ENCODE data around the gene PLAU.

Gene PLAU

GRCh38 chr10:73906524-73907447 is 4.1 kb upstream of the PLAU start:
- Histone ChIP-seq H3K9me3 (ENCODE audit: insufficient read depth, low read depth, low read length) (no peaks in the 10 kb centered on the region), H3K4me1 (ENCODE audit: control insufficient read depth in 1 of 2, insufficient read depth in 2 of 2, low read length in 2 of 2) (peaks cover 16 to 29% of the 10 kb centered on the region in 2 experiments), H3K79me2 (ENCODE audit: control insufficient read depth, insufficient read depth, low read length, poor library complexity) (no peaks in the 10 kb centered on the region), H4K91ac (ENCODE audit: low read depth, low read length) (peak overlapping the region; percentile 72), H3K4ac (ENCODE audit: low read depth, low read length) (no peak overlapping the region), H3K36me3 (ENCODE audit: control insufficient read depth in 1 of 2, insufficient read depth in 2 of 2, low read length in 2 of 2) (no peaks in the 10 kb centered on the region), H2AFZ (ENCODE audit: insufficient read depth, low read length, poor library complexity) (no peak overlapping the region), H3K9ac (ENCODE audit: low read length) (no peak overlapping the region), H3K18ac (ENCODE audit: low read length) (peak overlapping the region; percentile 0), H2AK5ac (ENCODE audit: low read length) (peak overlapping the region; percentile 20), H2BK12ac (ENCODE audit: low read length) (peak overlapping the region; percentile 95), H3K27me3 (ENCODE audit: insufficient read depth, low read length) (peaks cover 6% of the 10 kb centered on the region), H4K8ac (ENCODE audit: low read depth, low read length) (peak overlapping the region; percentile 0), H2BK5ac (ENCODE audit: low read depth, low read length, poor library complexity) (peak overlapping the region; percentile 48), H2BK120ac (ENCODE audit: insufficient read depth, low read length, poor library complexity) (peak overlapping the region; percentile 38), H3K14ac (ENCODE audit: low read length) (peak overlapping the region; percentile 1), H3K27ac (ENCODE audit: low read depth, low read length) (peak overlapping the region; percentile 74), H3K4me3 (ENCODE audit: low read depth, low read length) (no peak overlapping the region), H4K12ac (ENCODE audit: low read depth, low read length) (no peak overlapping the region), H3K23ac (ENCODE audit: low read length) (no peak overlapping the region), H3K4me2 (ENCODE audit: low read length) (peak overlapping the region; percentile 32), H3K79me1 (ENCODE audit: low read length) (peaks cover 19% of the 10 kb centered on the region)
- WGBS (ENCODE audit: extremely low coverage, insufficient coverage, insufficient read length): no CpG with 5 or more reads among the region's 8 CpGs
- DNase-seq: peak; percentile 94

GRCh38 chr10:73907841-73908517 is 3.0 kb upstream of the PLAU start:
- no peak overlapping the region for H3K4me3 ChIP-seq (ENCODE audit: low read depth, low read length)
- H3K18ac ChIP-seq (ENCODE audit: low read length): no peak overlapping the region
- no peak overlapping the region for H3K4ac ChIP-seq (ENCODE audit: low read depth, low read length)
- H3K9me3 ChIP-seq (ENCODE audit: insufficient read depth, low read depth, low read length): no peaks in the 10 kb centered on the region
- H3K9ac ChIP-seq (ENCODE audit: low read length): no peak overlapping the region
- peak overlapping the region; percentile 73 for H2BK120ac ChIP-seq (ENCODE audit: insufficient read depth, low read length, poor library complexity)
- peak in 1 of 2 donors; percentile 41 for DNase-seq
- H4K8ac ChIP-seq (ENCODE audit: low read depth, low read length): no peak overlapping the region
- no peaks in the 10 kb centered on the region for H3K79me2 ChIP-seq (ENCODE audit: control insufficient read depth, insufficient read depth, low read length, poor library complexity)
- no peak overlapping the region for H2BK5ac ChIP-seq (ENCODE audit: low read depth, low read length, poor library complexity)
- no peak overlapping the region for H4K12ac ChIP-seq (ENCODE audit: low read depth, low read length)
- H3K4me2 ChIP-seq (ENCODE audit: low read length): no peak overlapping the region
- peaks cover 10% of the 10 kb centered on the region for H3K27me3 ChIP-seq (ENCODE audit: insufficient read depth, low read length)
- peak overlapping the region; percentile 37 for H3K14ac ChIP-seq (ENCODE audit: low read length)
- no peak overlapping the region for H2AFZ ChIP-seq (ENCODE audit: insufficient read depth, low read length, poor library complexity)
- peaks cover 19% of the 10 kb centered on the region for H3K79me1 ChIP-seq (ENCODE audit: low read length)
- H3K36me3 ChIP-seq (ENCODE audit: control insufficient read depth in 1 of 2, insufficient read depth in 2 of 2, low read length in 2 of 2): no peaks in the 10 kb centered on the region
- H3K4me1 ChIP-seq (ENCODE audit: control insufficient read depth in 1 of 2, insufficient read depth in 2 of 2, low read length in 2 of 2): peaks cover 16 to 29% of the 10 kb centered on the region in 2 experiments
- no peak overlapping the region for H3K27ac ChIP-seq (ENCODE audit: low read depth, low read length)
- peak overlapping the region; percentile 87 for H2BK12ac ChIP-seq (ENCODE audit: low read length)
- no CpG with 5 or more reads among the region's 6 CpGs for WGBS (ENCODE audit: extremely low coverage, insufficient coverage, insufficient read length)
- H4K91ac ChIP-seq (ENCODE audit: low read depth, low read length): peak overlapping the region; percentile 45
- H3K23ac ChIP-seq (ENCODE audit: low read length): no peak overlapping the region
- peak overlapping the region; percentile 71 for H2AK5ac ChIP-seq (ENCODE audit: low read length)

- DNase-seq: peak; percentile 50 to 60
- H3K23ac ChIP-seq (ENCODE audit: low read length): no peak overlapping the region
Observed at GRCh38 chr10:73908853-73909539, 1.9 kb upstream of the PLAU start.

GRCh38 chr10:73909540-73910115 is 1.3 kb upstream of the PLAU start:
- H3K9me3 ChIP-seq (ENCODE audit: insufficient read depth, low read depth, low read length): peaks cover 2% of the 10 kb centered on the region
- H3K27ac ChIP-seq (ENCODE audit: low read depth, low read length): no peak overlapping the region
- peaks cover 10% of the 10 kb centered on the region for H3K27me3 ChIP-seq (ENCODE audit: insufficient read depth, low read length)
- no peak overlapping the region for H3K4ac ChIP-seq (ENCODE audit: low read depth, low read length)
- peaks cover 19% of the 10 kb centered on the region for H3K79me1 ChIP-seq (ENCODE audit: low read length)
- peak overlapping the region; percentile 27 for H2BK12ac ChIP-seq (ENCODE audit: low read length)
- no peak for DNase-seq
- WGBS (ENCODE audit: extremely low coverage, insufficient coverage, insufficient read length): no CpG with 5 or more reads among the region's 4 CpGs
- no peak overlapping the region for H3K14ac ChIP-seq (ENCODE audit: low read length)
- H3K36me3 ChIP-seq (ENCODE audit: control insufficient read depth in 1 of 2, insufficient read depth in 2 of 2, low read length in 2 of 2): no peaks in the 10 kb centered on the region
- H4K8ac ChIP-seq (ENCODE audit: low read depth, low read length): no peak overlapping the region
- peaks cover 19 to 32% of the 10 kb centered on the region in 2 experiments for H3K4me1 ChIP-seq (ENCODE audit: control insufficient read depth in 1 of 2, insufficient read depth in 2 of 2, low read length in 2 of 2)
- peak overlapping the region; percentile 55 for H4K91ac ChIP-seq (ENCODE audit: low read depth, low read length)
- peak overlapping the region; percentile 55 for H2AK5ac ChIP-seq (ENCODE audit: low read length)
- H3K4me3 ChIP-seq (ENCODE audit: low read depth, low read length): no peak overlapping the region
- no peak overlapping the region for H4K12ac ChIP-seq (ENCODE audit: low read depth, low read length)
- no peak overlapping the region for H3K9ac ChIP-seq (ENCODE audit: low read length)
- H3K23ac ChIP-seq (ENCODE audit: low read length): no peak overlapping the region
- no peak overlapping the region for H2AFZ ChIP-seq (ENCODE audit: insufficient read depth, low read length, poor library complexity)
- H3K4me2 ChIP-seq (ENCODE audit: low read length): no peak overlapping the region
- no peaks in the 10 kb centered on the region for H3K79me2 ChIP-seq (ENCODE audit: control insufficient read depth, insufficient read depth, low read length, poor library complexity)
- H3K18ac ChIP-seq (ENCODE audit: low read length): no peak overlapping the region
- no peak overlapping the region for H2BK5ac ChIP-seq (ENCODE audit: low read depth, low read length, poor library complexity)
- H2BK120ac ChIP-seq (ENCODE audit: insufficient read depth, low read length, poor library complexity): no peak overlapping the region

More at GRCh38 chr10:73908853-73909539, 1.9 kb upstream of the PLAU start:
- WGBS (ENCODE audit: extremely low coverage, insufficient coverage, insufficient read length): no CpG with 5 or more reads among the region's 10 CpGs
- Histone ChIP-seq H3K79me2 (ENCODE audit: control insufficient read depth, insufficient read depth, low read length, poor library complexity) (no peaks in the 10 kb centered on the region), H3K4me1 (ENCODE audit: control insufficient read depth in 1 of 2, insufficient read depth in 2 of 2, low read length in 2 of 2) (peaks cover 16 to 29% of the 10 kb centered on the region in 2 experiments), H3K27ac (ENCODE audit: low read depth, low read length) (no peak overlapping the region), H2BK12ac (ENCODE audit: low read length) (peak overlapping the region; percentile 2), H2BK5ac (ENCODE audit: low read depth, low read length, poor library complexity) (no peak overlapping the region), H2BK120ac (ENCODE audit: insufficient read depth, low read length, poor library complexity) (no peak overlapping the region), H3K36me3 (ENCODE audit: control insufficient read depth in 1 of 2, insufficient read depth in 2 of 2, low read length in 2 of 2) (no peaks in the 10 kb centered on the region), H3K18ac (ENCODE audit: low read length) (no peak overlapping the region), H3K9ac (ENCODE audit: low read length) (no peak overlapping the region), H4K91ac (ENCODE audit: low read depth, low read length) (no peak overlapping the region), H4K8ac (ENCODE audit: low read depth, low read length) (no peak overlapping the region), H3K79me1 (ENCODE audit: low read length) (peaks cover 19% of the 10 kb centered on the region), H3K27me3 (ENCODE audit: insufficient read depth, low read length) (peaks cover 10% of the 10 kb centered on the region), H3K4me3 (ENCODE audit: low read depth, low read length) (no peak overlapping the region), H3K4ac (ENCODE audit: low read depth, low read length) (no peak overlapping the region), H3K4me2 (ENCODE audit: low read length) (no peak overlapping the region), H2AFZ (ENCODE audit: insufficient read depth, low read length, poor library complexity) (no peak overlapping the region), H3K9me3 (ENCODE audit: insufficient read depth, low read depth, low read length) (peaks cover 2% of the 10 kb centered on the region), H3K14ac (ENCODE audit: low read length) (no peak overlapping the region), H2AK5ac (ENCODE audit: low read length) (no peak overlapping the region), H4K12ac (ENCODE audit: low read depth, low read length) (no peak overlapping the region)
